Activated T-cell treated with anti-CD3 and anti-CD28 coated beads, Interleukin-2, amount 50 U/mL, for 1 hour (primary cell): ENCODE measurements around the gene APEX1.

Source experiments
- DNase-seq: peaks from one replicate; pipeline ENCODE4 v3.0.0-alpha.2; 2020

The APEX1 gene

GRCh38 chr14:20454516-20455354 lies at the start of gene APEX1, which contains the start of gene OSGEP:
Gene APEX1 (plus strand): TSS chr14:20455226. CDS start chr14:20455646, 420 bp downstream.
Gene OSGEP (minus strand): TSS chr14:20454812. CDS start chr14:20454683, 129 bp downstream.
- peak; percentile 94 for DNase-seq

GRCh38 chr14:20409226-20409625 lies 45.8 kb upstream of the APEX1 start:
- no peak for DNase-seq

DNA sequence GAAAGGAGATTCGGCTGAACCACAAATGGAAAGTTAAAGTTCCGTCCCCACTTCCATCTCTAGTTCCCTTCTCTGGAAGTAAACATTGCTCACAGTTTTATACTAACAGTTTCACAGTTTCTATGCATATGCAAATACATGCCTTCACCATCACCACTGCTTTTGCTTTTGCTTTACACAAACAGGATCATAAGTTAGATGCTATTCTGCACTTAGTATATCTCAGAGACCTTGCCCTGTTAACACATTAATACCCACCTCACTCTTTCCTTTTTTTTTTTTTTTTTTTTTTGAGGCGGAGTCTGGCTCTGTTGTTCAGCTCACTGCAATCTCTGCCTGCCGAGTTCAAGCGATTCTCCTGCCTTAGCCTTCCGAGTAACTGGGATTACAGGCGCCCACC lies 42.6 kb upstream of the APEX1 start:
- DNase-seq, result no peak

GRCh38 chr14:20412876-20413743 lies 41.9 kb upstream of the APEX1 start, which contains the start of gene TEP1:
Gene TEP1 (minus strand): TSS chr14:20413501. CDS start chr14:20408439, 5,062 bp downstream.
- DNase-seq, result peak; percentile 71

DNA sequence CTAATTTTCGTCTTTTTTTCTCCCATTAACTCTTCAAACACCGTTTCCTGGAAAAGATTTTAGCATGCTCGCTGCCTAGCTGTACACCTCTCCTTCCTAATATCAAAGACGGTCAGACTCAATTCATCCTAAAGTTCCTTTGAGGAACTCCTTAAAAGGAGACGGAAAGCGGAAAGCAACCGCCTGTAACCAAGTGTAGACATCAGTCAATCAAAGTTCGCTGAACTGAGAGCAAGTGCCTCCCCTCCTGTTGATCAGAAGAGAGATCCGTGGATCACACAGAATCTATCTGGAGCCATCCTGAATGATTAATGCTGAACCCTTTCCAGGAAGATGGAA lies 41.3 kb upstream of the APEX1 start:
- DNase-seq, result no peak

GRCh38 chr14:20415782-20416206 lies 39.2 kb upstream of the APEX1 start:
- DNase-seq, result no peak

- no peak for DNase-seq
These were observed 38.8 kb upstream of the APEX1 start for GRCh38 chr14:20416223-20416622.

DNA sequence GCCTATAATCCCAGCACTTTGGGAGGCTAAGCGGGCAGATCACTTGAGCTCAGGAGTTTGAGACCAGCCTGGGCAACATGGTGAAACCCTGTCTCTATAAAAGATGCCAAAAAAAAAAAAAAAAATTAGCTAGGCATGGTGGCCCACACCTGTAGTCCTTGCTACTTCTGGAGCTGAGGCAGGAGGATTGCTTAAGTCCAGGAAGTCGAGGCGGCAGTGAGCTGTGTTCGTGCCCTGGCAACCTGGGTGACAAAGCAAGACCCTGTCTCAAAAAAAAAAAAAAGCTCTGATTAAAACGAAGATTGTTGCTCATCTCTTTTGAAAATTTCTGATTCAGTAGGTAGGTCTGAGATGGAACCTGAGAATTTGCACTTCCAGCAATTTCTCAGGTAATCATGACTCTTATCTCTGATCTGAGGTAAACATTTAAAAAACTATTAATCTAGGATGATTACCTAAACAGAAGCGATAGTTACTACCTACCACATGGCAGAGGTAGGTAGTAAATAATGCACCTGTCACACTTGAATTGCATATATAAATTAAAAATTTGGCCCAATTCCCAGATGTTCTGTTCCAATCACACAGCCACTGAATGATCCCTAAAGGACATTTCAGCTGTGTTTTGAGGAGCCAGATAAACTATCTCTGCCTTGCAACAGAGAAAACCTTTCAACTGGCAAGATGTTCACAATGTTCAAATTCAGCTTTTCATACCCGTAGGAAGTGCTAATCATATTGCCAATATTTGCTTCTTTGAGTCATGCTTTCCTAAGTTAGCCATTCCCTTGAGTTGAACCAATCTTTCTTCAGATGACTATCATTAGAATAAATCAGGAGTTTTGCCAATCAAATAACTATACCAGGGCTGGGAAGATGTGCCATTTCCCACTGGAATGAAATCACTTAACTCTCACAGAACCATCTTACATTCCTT lies 37.5 kb upstream of the APEX1 start:
- no peak for DNase-seq

DNA sequence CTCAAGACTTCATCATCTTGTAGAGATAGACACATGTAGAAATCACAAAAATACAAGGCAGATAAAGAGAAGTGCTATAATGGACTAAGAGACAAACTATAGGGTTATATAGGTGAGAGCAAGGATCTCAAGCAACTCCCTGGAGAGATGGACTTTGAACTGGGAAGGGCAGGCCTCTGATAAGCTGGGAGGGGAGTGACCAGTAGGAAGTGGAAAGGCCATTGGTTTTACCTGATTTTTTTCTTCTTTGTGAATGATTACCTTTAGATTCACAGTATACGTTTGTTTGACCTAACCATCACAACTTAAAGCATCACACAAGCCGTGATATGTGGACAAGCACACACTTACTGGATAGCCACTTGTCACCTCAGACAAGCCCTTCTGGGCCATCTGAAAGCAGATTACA lies 36.5 kb upstream of the APEX1 start:
- DNase-seq, result no peak

GRCh38 chr14:20419419-20419818 lies 35.6 kb upstream of the APEX1 start:
- DNase-seq, result no peak

DNA sequence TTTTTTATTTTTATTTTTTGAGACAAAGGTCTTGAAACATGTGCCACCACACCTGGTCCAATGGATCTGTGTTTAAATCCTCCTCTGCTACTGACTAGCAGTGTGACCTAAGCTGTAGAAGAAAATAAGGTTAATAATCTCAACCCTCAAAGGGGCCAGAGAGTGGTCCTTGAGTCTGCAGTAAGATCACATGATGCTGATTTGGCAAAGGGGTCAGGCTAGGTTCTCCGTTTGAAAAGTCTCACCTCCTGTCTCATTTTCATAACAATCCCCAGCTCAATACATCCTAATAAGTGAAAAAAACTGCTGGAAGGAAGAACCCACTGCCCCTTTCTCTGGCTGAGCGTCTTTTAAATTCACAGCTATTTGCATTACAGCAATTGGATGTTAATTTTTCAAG lies 33.8 kb upstream of the APEX1 start:
- DNase-seq, result no peak

GRCh38 chr14:20422886-20423285 lies 32.1 kb upstream of the APEX1 start:
- no peak for DNase-seq

DNA sequence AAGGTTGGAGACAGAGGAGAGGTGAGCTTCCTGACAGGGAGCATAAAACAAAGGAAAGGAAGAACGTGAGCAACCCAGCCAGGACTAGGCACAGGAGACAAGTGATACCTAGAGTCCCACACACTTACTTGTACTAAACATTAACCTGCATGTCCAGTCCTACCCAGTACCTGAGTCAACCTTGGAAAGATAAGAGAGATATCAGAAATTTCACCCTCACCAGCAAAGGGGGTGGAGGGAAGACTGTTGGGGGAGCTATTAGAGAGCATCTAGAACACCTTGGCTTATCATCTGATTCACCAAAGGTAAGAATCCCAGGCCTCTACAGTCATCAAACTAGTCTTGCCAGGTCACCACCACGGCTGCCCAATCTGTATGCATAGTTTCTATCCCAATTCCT lies 30.2 kb upstream of the APEX1 start:
- no peak for DNase-seq

GRCh38 chr14:20427231-20428009 lies 27.6 kb upstream of the APEX1 start:
- DNase-seq, result no peak

DNA sequence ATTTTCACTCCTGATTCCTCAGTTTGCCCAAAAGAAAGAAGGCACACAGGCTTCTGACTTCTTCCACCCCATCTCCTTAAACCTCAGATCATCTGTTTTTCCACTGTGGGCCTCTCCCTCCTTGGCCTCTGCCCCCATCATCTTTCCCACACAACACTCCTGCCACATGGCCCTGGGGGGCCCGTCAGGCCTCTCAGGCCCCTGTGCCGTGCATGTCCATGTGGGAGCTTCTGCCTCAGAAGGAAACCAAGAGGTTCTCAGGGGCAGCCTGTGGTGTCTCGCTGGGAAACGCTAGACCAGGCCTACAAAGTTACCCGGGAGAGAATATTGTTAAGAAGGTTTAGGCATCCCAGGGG lies 27.0 kb upstream of the APEX1 start:
- DNase-seq, result no peak

- no peak for DNase-seq
These were observed 26.2 kb upstream of the APEX1 start for GRCh38 chr14:20428802-20429201.

- DNase-seq, result peak; percentile 26
These were observed 25.0 kb upstream of the APEX1 start for GRCh38 chr14:20429801-20430669.

- DNase-seq, result no peak
These were observed 20.1 kb upstream of the APEX1 start for GRCh38 chr14:20434701-20435581.

GRCh38 chr14:20435582-20436362 lies 19.3 kb upstream of the APEX1 start, which contains the start of gene KLHL33:
Gene KLHL33 (minus strand): TSS chr14:20436166. CDS start chr14:20435811, 355 bp downstream.
- DNase-seq, result no peak
